HS-5 (cell line): Measurements from ENCODE around the gene SLC2A8.

ENCODE experiments used
- DNase-seq: peaks from one replicate; pipeline ENCODE4 v3.0.0-alpha.2; 2012; ENCODE audit warnings: low read depth

Gene SLC2A8

GRCh38 chr9:127437497-127438264, 40.7 kb downstream of the SLC2A8 start:
- no peak for DNase-seq

GRCh38 chr9:127438394-127438793, 41.4 kb downstream of the SLC2A8 start:
- no peak for DNase-seq

GRCh38 chr9:127444283-127444920, 47.4 kb downstream of the SLC2A8 start:
- DNase-seq: no peak

GRCh38 chr9:127444921-127445850, 48.2 kb downstream of the SLC2A8 start:
- no peak for DNase-seq

- no peak for DNase-seq
Observed at GRCh38 chr9:127445851-127446712, 49.1 kb downstream of the SLC2A8 start.

GRCh38 chr9:127446713-127447415, 49.9 kb downstream of the SLC2A8 start:
- DNase-seq: no peak

GRCh38 chr9:127447416-127448111, 50.6 kb downstream of the SLC2A8 start:
- DNase-seq: no peak

- DNase-seq: no peak
Observed at GRCh38 chr9:127448112-127448805, 51.3 kb downstream of the SLC2A8 start.

- no peak for DNase-seq
Observed at GRCh38 chr9:127449332-127449966, 52.5 kb downstream of the SLC2A8 start.

GRCh38 chr9:127450243-127450760, 53.3 kb downstream of the SLC2A8 start:
- no peak for DNase-seq

- peak; percentile 87 for DNase-seq
Observed at GRCh38 chr9:127450830-127451607, 54.0 kb downstream of the SLC2A8 start, which contains the start of the genes LRSAM1 and RPL12. Gene LRSAM1, plus strand, starts transcription at chr9:127451510. Its CDS starts 3,018 bp downstream, at chr9:127454528. Gene RPL12, minus strand, starts transcription at chr9:127451406. Its CDS starts 89 bp downstream, at chr9:127451317.

- no peak for DNase-seq
Observed at GRCh38 chr9:127451608-127451857, 54.6 kb downstream of the SLC2A8 start.

GRCh38 chr9:127451858-127452656, 55.1 kb downstream of the SLC2A8 start:
- no peak for DNase-seq

GRCh38 chr9:127452691-127453090, 55.7 kb downstream of the SLC2A8 start:
- DNase-seq: no peak

GRCh38 chr9:127455324-127455992, 58.5 kb downstream of the SLC2A8 start:
- DNase-seq: no peak

- no peak for DNase-seq
Observed at GRCh38 chr9:127457191-127457878, 60.4 kb downstream of the SLC2A8 start.
